Measurements from ENCODE around the gene PSD4.

Gene PSD4

DNA sequence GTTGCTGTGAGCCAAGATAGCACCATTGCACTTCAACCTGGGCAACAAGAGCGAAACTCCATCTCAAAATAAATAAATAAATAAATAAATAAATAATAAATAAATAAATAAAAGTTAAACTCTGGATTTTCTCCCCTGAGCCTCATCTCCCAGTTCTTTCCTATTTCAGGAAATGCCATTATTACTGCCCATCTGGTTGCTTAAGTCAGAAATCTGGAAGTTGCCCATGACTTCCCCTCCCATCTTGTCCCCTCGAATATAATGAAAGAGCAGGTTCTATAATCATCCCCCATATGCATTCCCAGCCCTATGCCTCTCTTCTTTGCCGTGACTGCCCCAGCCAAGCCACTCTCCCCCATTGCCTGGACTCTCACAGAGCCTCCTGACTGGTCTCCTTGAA is 4.2 kb upstream of the PSD4 start:
- no peak for DNase-seq

GRCh38 chr2:113171334-113172075 is 2.3 kb upstream of the PSD4 start:
- no peak for DNase-seq

DNA sequence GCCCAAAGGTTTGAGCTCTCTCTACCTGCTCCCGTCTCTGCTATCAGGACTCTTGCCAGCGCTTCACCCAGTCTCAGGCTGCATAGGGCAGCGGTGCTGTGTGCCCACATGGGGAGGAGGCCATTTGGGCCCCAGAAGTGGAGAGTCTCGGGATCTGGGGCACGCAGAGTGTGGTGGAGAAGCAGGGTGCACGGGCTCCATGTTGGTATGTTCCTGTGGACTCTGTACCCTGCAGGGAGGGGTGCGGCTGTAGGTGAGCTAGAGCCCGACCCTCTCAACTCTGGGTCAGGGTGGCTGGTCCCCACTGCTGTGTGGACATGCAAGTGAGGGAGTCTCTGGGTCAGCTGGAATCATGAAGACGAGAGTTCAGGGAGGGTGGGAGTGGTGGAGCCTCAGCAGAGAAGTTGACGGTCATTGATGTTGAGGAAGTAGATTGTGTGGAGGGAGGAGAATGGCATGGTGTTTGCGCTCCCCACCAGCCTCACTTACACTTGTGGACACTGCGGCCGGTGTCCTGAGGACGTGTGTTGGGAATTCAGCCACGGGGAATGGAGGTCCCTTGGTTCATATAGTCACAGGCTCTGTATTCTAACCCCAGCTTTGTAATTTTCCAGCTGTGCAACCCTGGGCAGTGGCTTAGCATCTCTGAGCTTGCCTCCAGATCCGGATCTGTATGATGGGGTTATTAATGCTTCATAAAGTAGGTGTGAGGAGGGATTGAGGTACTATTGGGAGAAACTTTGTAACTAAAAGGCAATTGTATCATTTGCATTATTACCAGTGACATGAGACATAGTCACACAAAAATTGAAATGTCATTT is 840 bp upstream of the PSD4 start:
- DNase-seq = no peak

DNA sequence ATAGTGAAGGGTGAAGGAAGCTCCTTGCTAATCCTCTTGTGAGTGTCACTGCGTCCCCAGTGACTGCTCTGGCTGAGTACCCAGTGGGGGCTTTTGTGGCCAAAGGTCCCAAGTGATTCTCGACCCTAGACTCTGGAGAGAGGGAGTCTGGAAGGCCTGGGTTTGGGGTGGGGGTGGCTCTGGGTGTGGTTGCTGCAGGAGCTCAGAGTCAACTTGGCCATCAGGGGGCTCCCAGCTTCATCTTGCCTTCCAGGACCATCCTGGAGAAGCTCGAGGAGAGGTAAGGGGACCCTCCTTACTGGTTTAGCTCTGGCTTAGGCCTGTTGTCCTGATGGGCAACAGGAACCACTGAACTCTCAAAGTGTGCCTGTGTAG is 592 bp downstream of the PSD4 start:
- no peak for DNase-seq

- DNase-seq = no peak
These were observed 1.4 kb downstream of the PSD4 start for GRCh38 chr2:113175042-113175628.

GRCh38 chr2:113175736-113176695 is 2.2 kb downstream of the PSD4 start:
- no peak for DNase-seq

DNA sequence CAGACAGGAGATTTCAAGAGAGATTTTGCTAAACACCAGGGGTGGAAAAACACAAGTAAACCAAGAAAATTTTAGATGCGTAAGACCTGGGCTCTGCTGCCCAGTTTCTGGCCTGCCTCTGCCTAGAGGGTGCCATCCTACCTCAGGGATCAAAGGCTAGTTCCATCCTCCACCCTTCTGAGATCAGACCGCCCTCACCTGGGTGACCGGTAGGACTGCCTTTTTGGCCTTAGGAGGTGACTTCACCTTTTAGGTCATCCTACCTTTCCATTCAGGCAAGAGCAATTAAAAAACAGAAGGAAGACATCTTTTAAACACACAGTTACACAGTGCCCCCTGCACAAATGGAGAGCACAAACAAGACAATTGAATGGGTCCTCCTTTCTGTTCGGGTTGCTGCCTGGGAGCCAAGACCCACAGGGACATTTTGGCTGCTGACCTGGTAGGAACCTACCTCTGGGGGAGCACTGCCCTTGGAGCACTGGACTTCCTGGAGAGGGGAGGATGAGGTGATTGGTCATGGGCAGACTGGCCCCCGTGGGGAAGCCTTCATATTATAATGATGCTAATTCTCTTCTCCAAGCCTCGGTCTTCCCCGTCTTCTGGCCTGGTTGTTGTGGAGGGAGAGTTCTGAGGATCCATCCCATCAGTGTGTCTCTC is 3.1 kb downstream of the PSD4 start:
- no peak for DNase-seq

DNA sequence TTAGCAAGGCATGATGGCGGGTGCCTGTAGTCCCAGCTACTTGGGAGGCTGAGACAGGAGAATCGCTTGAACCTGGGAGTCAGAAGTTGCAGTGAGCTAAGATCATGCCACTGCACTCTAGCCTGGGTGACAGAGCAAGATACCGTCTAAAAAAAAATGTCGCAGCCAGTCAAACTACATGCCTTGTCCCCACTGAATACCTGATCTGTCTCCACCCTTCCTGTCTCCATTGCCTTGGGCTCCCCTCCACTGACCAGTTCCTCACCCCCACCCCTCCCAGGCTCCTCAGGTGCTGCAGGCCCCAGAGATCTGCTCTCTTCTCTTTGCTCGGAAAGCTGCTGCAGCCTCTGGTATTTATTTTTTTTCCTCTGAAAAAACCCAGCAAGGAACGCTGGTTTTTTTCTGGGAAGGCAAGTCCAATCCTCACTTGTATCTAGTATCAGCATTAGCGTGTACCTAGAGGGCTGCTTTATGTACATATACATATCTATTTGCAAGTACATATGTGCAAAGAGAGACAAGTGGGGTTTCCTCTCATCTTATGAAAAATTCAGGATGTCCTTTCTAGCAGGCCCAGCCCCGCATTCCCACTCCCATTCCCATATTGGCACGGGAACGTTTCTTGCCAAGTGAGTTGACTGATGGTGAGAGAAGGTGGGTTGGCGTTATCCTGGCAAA is 4.4 kb downstream of the PSD4 start:
- DNase-seq = no peak

- DNase-seq = peak; percentile 52
These were observed 5.1 kb downstream of the PSD4 start for GRCh38 chr2:113178891-113179290.

GRCh38 chr2:113179446-113180045 is 5.8 kb downstream of the PSD4 start:
- DNase-seq = no peak

- no peak for DNase-seq
These were observed 6.6 kb downstream of the PSD4 start for GRCh38 chr2:113180131-113180946.

GRCh38 chr2:113181258-113182051 is 7.7 kb downstream of the PSD4 start:
- DNase-seq = no peak

GRCh38 chr2:113182471-113183260 is 8.9 kb downstream of the PSD4 start:
- DNase-seq = no peak

DNA sequence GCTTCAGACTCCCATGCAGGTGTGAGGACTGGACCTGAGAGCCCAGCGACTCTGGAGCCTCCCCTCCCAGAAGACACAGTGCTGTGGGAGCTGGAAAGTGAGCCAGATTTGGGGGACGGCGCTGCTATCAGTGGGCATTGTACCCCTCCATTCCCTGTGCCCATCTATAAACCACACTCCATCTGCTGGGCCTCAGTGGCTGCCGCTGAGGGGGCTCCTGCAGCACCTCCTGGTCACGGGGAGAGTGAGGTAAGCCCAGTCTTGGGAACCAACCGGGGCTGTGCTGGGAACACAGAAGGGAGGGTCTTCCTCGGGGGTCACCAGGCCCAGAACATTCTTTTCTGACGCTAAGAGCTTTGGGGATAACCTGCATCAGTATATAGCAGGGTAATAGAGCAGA is 9.5 kb downstream of the PSD4 start:
- no peak for DNase-seq

DNA sequence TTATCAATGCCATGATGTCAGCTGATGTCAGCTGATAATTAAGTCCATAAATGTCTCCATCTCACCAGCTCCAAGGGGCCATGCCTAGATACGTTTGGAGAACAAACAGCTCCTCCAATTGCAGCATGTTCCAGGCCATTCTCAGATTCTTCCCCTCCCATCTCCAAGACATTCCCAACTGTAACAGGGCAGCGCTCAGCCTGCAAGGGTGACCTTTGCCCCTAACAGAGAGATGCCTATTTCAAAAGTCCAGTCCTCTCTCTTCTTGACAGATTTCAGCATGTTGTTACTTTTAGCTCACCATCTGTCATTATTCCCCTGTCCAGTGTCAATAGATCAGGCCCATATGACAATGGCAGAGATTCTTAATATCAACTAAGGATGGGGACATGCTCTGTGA is 9.9 kb downstream of the PSD4 start:
- DNase-seq = no peak

DNA sequence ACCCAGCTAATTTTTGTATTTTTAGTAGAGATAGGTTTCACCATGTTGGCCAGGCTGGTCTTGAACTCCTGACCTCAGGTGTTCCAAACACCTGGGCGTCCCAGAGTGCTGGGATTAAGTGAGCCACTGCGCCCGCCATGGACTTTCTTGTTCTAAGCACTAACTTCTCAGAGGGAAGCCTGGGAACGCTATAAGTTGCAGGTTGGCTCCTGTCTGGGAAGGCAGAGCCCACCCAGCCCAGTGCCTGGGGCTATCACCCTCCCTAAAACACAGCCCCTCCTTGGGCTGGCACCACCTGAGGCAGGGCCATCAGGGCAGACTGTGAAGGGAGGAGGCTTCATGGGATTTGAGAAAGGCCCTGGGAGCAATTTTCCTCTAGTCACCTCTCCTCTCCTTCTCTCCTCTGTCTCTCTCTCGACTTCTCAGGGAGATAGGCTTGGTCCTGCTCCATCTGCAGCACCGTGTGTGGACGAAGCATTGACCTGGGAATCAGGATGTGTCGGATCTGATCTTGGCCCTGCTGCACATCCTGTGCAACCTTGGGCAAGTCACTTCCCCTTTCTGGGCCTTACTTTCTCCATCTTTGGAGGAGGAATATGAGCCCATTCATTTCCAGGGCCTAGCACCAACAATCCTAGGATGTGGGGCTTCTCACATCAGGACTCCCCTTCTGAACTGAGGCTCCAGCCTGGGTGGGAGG is 10.9 kb downstream of the PSD4 start:
- no peak for DNase-seq

GRCh38 chr2:113185664-113186432 is 12.1 kb downstream of the PSD4 start:
- DNase-seq = no peak

All from activated T-cell treated with anti-CD3 and anti-CD28 coated beads for 4 hours (primary cell).